Esophagus muscularis mucosa (tissue), 4 donors: ENCODE measurements around the gene GALNT2. TPM values are rescaled to one million over a fixed set of nuclear protein-coding genes. Genes with fewer than 3 reads are reported as not detected.
A peak's percentile ranks its signal among the peaks of the same experiment; 100 is the strongest.

ENCODE experiments used
- DNase-seq: peaks from one replicate; pipeline ENCODE4 v3.0.0-alpha.2; 2017; ENCODE audit errors: extremely low spot score
- H3K27ac ChIP-seq, 4 donors: fragments of 200-600 bp; sonication (generic); replicated peaks in 1 of 4; 1 replicate in 3 of 4; 2 replicates in 1 of 4; pipeline ENCODE4 v1.5.1; 2016 to 2019; ENCODE audit warnings: mild to moderate bottlenecking in 1 of 4
- H3K27me3 ChIP-seq, 4 donors: fragments of 200-600 bp; sonication (generic); one replicate each; pipeline versions ENCODE4 v1.5.1 to v1.6.0; 2016 to 2019
- H3K36me3 ChIP-seq, 4 donors: fragments of 200-600 bp; sonication (generic); one replicate each; pipeline ENCODE4 v1.5.1; 2016 to 2019
- H3K4me1 ChIP-seq, 4 donors: fragments of 200-600 bp; sonication (generic); one replicate each; pipeline ENCODE4 v1.5.1; 2016 to 2019
- H3K4me3 ChIP-seq, 4 donors: fragments of 200-600 bp; sonication (generic); 1 replicate in 2 of 4; 2 replicates in 2 of 4; pipeline ENCODE4 v1.5.1; 2016 to 2019; ENCODE audit warnings: mild to moderate bottlenecking in 4 of 4, moderate library complexity in 1 of 4
- H3K9me3 ChIP-seq, 4 donors: fragments of 200-600 bp; sonication (generic); 1 replicate in 3 of 4; 2 replicates in 1 of 4; pipeline ENCODE4 v1.5.1; 2016 to 2019
- EP300 ChIP-seq: sonication (generic); formaldehyde crosslinking; IDR thresholded peaks from one replicate; pipeline ENCODE4 v1.6.1; 2017; ENCODE audit warnings: antibody characterized with exemption
- POLR2A ChIP-seq: fragments of 450-650 bp; IDR thresholded peaks from one replicate; pipeline ENCODE4 v1.6.1; 2017; ENCODE audit warnings: antibody characterized with exemption, moderate library complexity, mild to moderate bottlenecking, low read depth
- POLR2AphosphoS5 ChIP-seq, 2 donors: sonication (generic); formaldehyde crosslinking; IDR thresholded peaks; one replicate each; pipeline ENCODE4 v1.6.1; 2017; ENCODE audit warnings: antibody characterized with exemption in 2 of 2
- WGBS: methylation state at CpG from one replicate; pipeline ENCODE4 v1.1.5; 2018; 5-methylcytosine and 5-hydroxymethylcytosine counted together
- intact Hi-C: fragments of 100-400 bp; cut with DNase I; formaldehyde crosslinking; loops from one replicate; pipeline ENCODE4 v1.15.1; 2023
- total RNA-seq, 4 donors: library from RNA; depleted of rRNA; stranded (reverse); fragments of >200 nt; gene quantifications; one replicate each; pipeline versions ENCODE4 v1.1.0 to v1.2.1, GENCODE V29; 2016
- TF ChIP-seq, protein P1 (sequence below), 3 experiments: fragments of 200-600 bp in 2 of 3; fragments of 450-650 bp in 1 of 3; sonication (generic) in 2 of 3; IDR thresholded peaks; one replicate each; pipeline ENCODE4 v1.5.1; 2017 to 2019; ENCODE audit warnings: antibody characterized with exemption in 3 of 3, mild to moderate bottlenecking in 2 of 3, moderate library complexity in 1 of 3

Gene GALNT2
- total RNA-seq, 4 donors from 2014 or later, result 89.6 to 145 (median 129) TPM

- no peak for DNase-seq
- peaks cover 4 to 13% (median 9%) of the 10 kb centered on the region in 4 donors for H3K4me1 ChIP-seq
- intact Hi-C loops, result loop anchor here (10.0 kb wide), 2 partner anchors 178 to 398 kb away; no protein-coding TSS in a partner anchor
- H3K27me3 ChIP-seq, result no peaks in the 10 kb centered on the region
- H3K9me3 ChIP-seq, result peaks cover 0 to 4% (median 0%) of the 10 kb centered on the region in 4 donors
- no peak overlapping the region for H3K4me3 ChIP-seq
- 70% methylated on average over 4 of the region's 4 CpGs for WGBS
- no peak overlapping the region for H3K27ac ChIP-seq
- TF ChIP-seq EP300 (no peak), POLR2A (no peak), POLR2AphosphoS5 (IDR thresholded peaks at IDR 0.05) (no peak)
- TF ChIP-seq, protein P1, sequence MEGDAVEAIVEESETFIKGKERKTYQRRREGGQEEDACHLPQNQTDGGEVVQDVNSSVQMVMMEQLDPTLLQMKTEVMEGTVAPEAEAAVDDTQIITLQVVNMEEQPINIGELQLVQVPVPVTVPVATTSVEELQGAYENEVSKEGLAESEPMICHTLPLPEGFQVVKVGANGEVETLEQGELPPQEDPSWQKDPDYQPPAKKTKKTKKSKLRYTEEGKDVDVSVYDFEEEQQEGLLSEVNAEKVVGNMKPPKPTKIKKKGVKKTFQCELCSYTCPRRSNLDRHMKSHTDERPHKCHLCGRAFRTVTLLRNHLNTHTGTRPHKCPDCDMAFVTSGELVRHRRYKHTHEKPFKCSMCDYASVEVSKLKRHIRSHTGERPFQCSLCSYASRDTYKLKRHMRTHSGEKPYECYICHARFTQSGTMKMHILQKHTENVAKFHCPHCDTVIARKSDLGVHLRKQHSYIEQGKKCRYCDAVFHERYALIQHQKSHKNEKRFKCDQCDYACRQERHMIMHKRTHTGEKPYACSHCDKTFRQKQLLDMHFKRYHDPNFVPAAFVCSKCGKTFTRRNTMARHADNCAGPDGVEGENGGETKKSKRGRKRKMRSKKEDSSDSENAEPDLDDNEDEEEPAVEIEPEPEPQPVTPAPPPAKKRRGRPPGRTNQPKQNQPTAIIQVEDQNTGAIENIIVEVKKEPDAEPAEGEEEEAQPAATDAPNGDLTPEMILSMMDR (IDR thresholded peaks at IDR 0.05), result no peak
- H3K36me3 ChIP-seq, result no peaks in the 10 kb centered on the region
Measured at GRCh38 chr1:230062521-230062920, 4.5 kb upstream of the GALNT2 start.

DNA sequence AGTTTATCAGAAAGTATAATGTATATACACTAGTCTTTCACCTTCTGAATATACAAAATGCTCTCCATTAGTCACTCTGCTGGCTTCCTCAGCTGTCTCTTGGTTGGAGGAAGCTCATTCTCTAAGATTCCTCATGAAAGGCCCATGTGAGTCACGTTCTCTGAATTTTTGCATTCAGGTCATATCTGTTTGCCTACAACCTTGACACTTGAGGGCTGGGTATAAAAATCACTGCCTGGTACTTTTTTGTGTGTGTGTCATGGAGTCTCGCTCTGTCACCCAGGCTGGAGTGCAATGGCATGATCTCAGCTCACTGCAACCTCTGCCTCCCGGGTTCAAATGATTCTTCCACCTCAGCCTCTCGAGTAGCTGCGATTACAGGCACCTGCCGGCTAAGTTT, 2.8 kb upstream of the GALNT2 start:
- no peak for TF ChIP-seq EP300
- TF ChIP-seq, protein P1 (IDR thresholded peaks at IDR 0.05), result no peak
- TF ChIP-seq POLR2A, result no peak
- TF ChIP-seq POLR2AphosphoS5 (IDR thresholded peaks at IDR 0.05), result no peak
- H3K9me3 ChIP-seq, result peaks cover 0 to 4% (median 0%) of the 10 kb centered on the region in 4 donors
- no peaks in the 10 kb centered on the region for H3K27me3 ChIP-seq
- no peaks in the 10 kb centered on the region for H3K36me3 ChIP-seq
- DNase-seq, result no peak
- 98% methylated on average over 6 of the region's 6 CpGs for WGBS
- H3K4me3 ChIP-seq, result no peak overlapping the region
- no peak overlapping the region for H3K27ac ChIP-seq
- intact Hi-C loops, result loop anchor here (10.0 kb wide), 2 partner anchors 179 to 399 kb away; no protein-coding TSS in a partner anchor
- H3K4me1 ChIP-seq, result peaks cover 15 to 26% (median 17%) of the 10 kb centered on the region in 4 donors

GRCh38 chr1:230065161-230065560, 1.9 kb upstream of the GALNT2 start:
- Histone ChIP-seq H3K4me3 (no peak overlapping the region), H3K9me3 (peaks cover 0 to 4% (median 0%) of the 10 kb centered on the region in 4 donors), H3K27ac (no peak overlapping the region), H3K27me3 (no peaks in the 10 kb centered on the region), H3K4me1 (peaks cover 17 to 34% (median 26%) of the 10 kb centered on the region in 4 donors), H3K36me3 (no peaks in the 10 kb centered on the region)
- TF ChIP-seq POLR2A (no peak), EP300 (no peak), POLR2AphosphoS5 (IDR thresholded peaks at IDR 0.05) (no peak)
- TF ChIP-seq, protein P1 (IDR thresholded peaks at IDR 0.05), result no peak
- WGBS, result 86% methylated on average over 2 of the region's 2 CpGs
- no peak for DNase-seq
- intact Hi-C loops, result loop anchor here (5.0 to 10.0 kb wide), 4 partner anchors 42 to 400 kb away; no protein-coding TSS in a partner anchor

GRCh38 chr1:230065571-230065970, 1.5 kb upstream of the GALNT2 start:
- H3K36me3 ChIP-seq, result no peaks in the 10 kb centered on the region
- TF ChIP-seq, protein P1 (IDR thresholded peaks at IDR 0.05), result no peak
- no peak for TF ChIP-seq POLR2A
- TF ChIP-seq EP300, result no peak
- TF ChIP-seq POLR2AphosphoS5 (IDR thresholded peaks at IDR 0.05), result no peak
- WGBS, result 68% methylated on average over 2 of the region's 2 CpGs
- peaks cover 17 to 39% (median 30%) of the 10 kb centered on the region in 4 donors for H3K4me1 ChIP-seq
- H3K9me3 ChIP-seq, result peaks cover 0 to 4% (median 0%) of the 10 kb centered on the region in 4 donors
- intact Hi-C loops, result loop anchor here (5.0 to 10.0 kb wide), 4 partner anchors 42 to 401 kb away; no protein-coding TSS in a partner anchor
- no peaks in the 10 kb centered on the region for H3K27me3 ChIP-seq
- DNase-seq, result no peak
- H3K4me3 ChIP-seq, result no peak overlapping the region
- peak overlapping the region; percentile 89 to 97 (median 96) for H3K27ac ChIP-seq
